ENCODE data around the gene MGAT3.
"Not testable (repeated sequence)": the region's sequence is repeated elsewhere in the genome, so short reads cannot be mapped to it uniquely, and the experiment has no call there.

Gene MGAT3

DNA sequence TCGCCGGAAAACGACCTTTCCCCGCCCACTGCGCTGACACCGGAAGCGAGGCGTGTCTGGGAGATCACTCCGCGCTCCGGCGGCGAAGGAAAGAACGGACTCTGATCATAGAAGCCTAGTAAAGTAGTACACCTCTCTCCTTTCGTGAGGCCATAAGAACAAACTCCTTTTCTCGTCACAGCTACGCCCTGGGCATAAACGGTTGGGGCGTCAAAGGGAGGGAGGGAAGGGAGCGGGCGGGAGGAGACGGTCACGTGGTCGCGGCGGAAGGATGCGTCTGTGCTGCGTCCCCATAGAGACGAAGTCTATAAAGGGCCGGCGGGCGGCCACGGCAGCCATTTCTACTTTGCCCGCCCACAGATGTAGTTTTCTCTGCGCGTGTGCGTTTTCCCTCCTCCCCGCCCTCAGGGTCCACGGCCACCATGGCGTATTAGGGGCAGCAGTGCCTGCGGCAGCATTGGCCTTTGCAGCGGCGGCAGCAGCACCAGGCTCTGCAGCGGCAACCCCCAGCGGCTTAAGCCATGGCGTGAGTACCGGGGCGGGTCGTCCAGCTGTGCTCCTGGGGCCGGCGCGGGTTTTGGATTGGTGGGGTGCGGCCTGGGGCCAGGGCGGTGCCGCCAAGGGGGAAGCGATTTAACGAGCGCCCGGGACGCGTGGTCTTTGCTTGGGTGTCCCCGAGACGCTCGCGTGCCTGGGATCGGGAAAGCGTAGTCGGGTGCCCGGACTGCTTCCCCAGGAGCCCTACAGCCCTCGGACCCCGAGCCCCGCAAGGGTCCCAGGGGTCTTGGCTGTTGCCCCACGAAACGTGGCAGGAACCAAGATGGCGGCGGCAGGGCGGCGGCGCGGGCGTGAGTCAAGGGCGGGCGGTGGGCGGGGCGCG, 63.7 kb downstream of the MGAT3 start, which contains the start of gene ATF4 (continued):
- TF ChIP-seq ZNF311 (tag by site-specific recombination; IDR thresholded peaks at IDR 0.05; ENCODE audit: borderline replicate concordance), result no peak
- 0 out of 2 replicates have a peak, but pooled peaks have one; percentile 13 for TF ChIP-seq ZNF214 (tag by site-specific recombination; IDR thresholded peaks at IDR 0.05; ENCODE audit: borderline replicate concordance)
- TF ChIP-seq ZNF530 (tag by site-specific recombination; IDR thresholded peaks at IDR 0.05; ENCODE audit: low read depth), result no peak
- TF ChIP-seq, protein P1, sequence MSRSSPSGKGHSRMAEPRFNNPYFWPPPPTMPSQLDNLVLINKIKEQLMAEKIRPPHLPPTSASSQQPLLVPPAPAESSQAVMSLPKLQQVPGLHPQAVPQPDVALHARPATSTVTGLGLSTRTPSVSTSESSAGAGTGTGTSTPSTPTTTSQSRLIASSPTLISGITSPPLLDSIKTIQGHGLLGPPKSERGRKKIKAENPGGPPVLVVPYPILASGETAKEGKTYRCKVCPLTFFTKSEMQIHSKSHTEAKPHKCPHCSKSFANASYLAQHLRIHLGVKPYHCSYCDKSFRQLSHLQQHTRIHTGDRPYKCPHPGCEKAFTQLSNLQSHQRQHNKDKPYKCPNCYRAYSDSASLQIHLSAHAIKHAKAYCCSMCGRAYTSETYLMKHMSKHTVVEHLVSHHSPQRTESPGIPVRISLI (tag by site-specific recombination; IDR thresholded peaks at IDR 0.05), result peak; percentile 89
- TF ChIP-seq ZNF138 (tag by site-specific recombination; IDR thresholded peaks at IDR 0.05; ENCODE audit: borderline replicate concordance), result peak; percentile 71
- no peak; the same call in 1 of the 2 replicates for TF ChIP-seq ZNF341 (tag by site-specific recombination; IDR thresholded peaks at IDR 0.05; ENCODE audit: low read depth)
- TF ChIP-seq, protein P2, sequence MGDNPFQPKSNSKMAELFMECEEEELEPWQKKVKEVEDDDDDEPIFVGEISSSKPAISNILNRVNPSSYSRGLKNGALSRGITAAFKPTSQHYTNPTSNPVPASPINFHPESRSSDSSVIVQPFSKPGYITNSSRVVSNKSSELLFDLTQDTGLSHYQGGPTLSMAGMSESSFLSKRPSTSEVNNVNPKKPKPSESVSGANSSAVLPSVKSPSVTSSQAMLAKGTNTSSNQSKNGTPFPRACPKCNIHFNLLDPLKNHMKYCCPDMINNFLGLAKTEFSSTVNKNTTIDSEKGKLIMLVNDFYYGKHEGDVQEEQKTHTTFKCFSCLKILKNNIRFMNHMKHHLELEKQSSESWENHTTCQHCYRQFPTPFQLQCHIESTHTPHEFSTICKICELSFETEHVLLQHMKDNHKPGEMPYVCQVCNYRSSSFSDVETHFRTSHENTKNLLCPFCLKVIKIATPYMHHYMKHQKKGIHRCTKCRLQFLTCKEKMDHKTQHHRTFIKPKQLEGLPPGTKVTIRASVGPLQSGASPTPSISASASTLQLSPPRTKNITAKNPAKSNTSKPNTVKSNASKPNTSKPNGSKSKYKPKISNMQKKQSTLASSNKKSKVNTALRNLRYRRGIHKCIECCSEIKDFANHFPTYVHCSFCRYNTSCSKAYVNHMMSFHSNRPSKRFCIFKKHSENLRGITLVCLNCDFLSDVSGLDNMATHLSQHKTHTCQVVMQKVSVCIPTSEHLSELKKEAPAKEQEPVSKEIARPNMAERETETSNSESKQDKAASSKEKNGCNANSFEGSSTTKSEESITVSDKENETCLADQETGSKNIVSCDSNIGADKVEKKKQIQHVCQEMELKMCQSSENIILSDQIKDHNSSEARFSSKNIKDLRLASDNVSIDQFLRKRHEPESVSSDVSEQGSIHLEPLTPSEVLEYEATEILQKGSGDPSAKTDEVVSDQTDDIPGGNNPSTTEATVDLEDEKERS (tag by site-specific recombination; IDR thresholded peaks at IDR 0.05), result peak; percentile 89; the same call in 1 of the 2 replicates
- TF ChIP-seq ZNF112 (tag by site-specific recombination; IDR thresholded peaks at IDR 0.05), result no peak
- 0 out of 2 replicates have a peak, but pooled peaks have one; percentile 60 for TF ChIP-seq ZNF169 (tag by site-specific recombination; IDR thresholded peaks at IDR 0.05)
- TF ChIP-seq ZNF747 (tag by site-specific recombination; IDR thresholded peaks at IDR 0.05), result no peak
- TF ChIP-seq GFI1B (tag by site-specific recombination; IDR thresholded peaks at IDR 0.05), result no peak

- CTCF ChIA-PET, result interaction anchor here (0.7 to 2.2 kb wide), 6 partner anchors 10 to 686 kb away, joined by 3 to 11 read pairs (median 6); partner anchors contain the start of gene MIEF1
- Histone ChIP-seq H3K27ac (ENCODE audit: extremely low read depth, low read depth, low read length) (peak overlapping the region; percentile 95), H3K4me3 (ENCODE audit: low read depth, low read length) (peak overlapping the region; percentile 95), H3K36me3 (ENCODE audit: control insufficient read depth in 2 of 2, insufficient read depth in 1 of 2, low read length in 2 of 2) (peaks cover 5 to 61% of the 10 kb centered on the region in 2 experiments; a peak in 2 of 3 replicates)
- POLR2A ChIA-PET, result interaction anchor here (0.6 to 3.5 kb wide), 10 partner anchors 9 to 656 kb away, joined by 3 to 117 read pairs (median 14); partner anchors contain the start of genes MIEF1, RPL3, RPS19BP1 and TNRC6B
- TF ChIP-seq SP3 (tag by site-specific recombination; IDR thresholded peaks at IDR 0.05) (0 out of 2 replicates have a peak, but pooled peaks have one; percentile 12), KLF9 (tag by site-specific recombination; IDR thresholded peaks at IDR 0.05; ENCODE audit: low read depth) (peak; percentile 57; the same call in 1 of the 2 replicates), ZBTB8A (tag by site-specific recombination; IDR thresholded peaks at IDR 0.05) (0 out of 2 replicates have a peak, but pooled peaks have one; percentile 7), ZNF341 (tag by site-specific recombination; IDR thresholded peaks at IDR 0.05; ENCODE audit: low read depth) (peak; percentile 55), SP2 (tag by site-specific recombination; IDR thresholded peaks at IDR 0.05) (peak; percentile 65; the same call in 1 of the 2 replicates)
- H3K9me3 ChIP-seq (ENCODE audit: control insufficient read depth, insufficient read depth, low read depth, low read length); H3K4me1 ChIP-seq (ENCODE audit: control insufficient read depth, insufficient read depth, low read length): not testable (repeated sequence)
Measured at GRCh38 chr22:39521106-39521885, 64.5 kb downstream of the MGAT3 start.

DNA sequence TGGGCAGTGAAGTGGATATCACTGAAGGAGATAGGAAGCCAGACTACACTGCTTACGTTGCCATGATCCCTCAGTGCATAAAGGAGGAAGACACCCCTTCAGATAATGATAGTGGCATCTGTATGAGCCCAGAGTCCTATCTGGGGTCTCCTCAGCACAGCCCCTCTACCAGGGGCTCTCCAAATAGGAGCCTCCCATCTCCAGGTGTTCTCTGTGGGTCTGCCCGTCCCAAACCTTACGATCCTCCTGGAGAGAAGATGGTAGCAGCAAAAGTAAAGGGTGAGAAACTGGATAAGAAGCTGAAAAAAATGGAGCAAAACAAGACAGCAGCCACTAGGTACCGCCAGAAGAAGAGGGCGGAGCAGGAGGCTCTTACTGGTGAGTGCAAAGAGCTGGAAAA, 65.3 kb downstream of the MGAT3 start:
- Histone ChIP-seq H3K36me3 (ENCODE audit: control insufficient read depth in 2 of 2, insufficient read depth in 1 of 2, low read length in 2 of 2) (peaks cover 0 to 59% of the 10 kb centered on the region in 2 experiments; a peak in 2 of 3 replicates), H3K4me3 (ENCODE audit: low read depth, low read length) (peak overlapping the region; percentile 95), H3K27ac (ENCODE audit: extremely low read depth, low read depth, low read length) (peak overlapping the region; percentile 95)
- H3K4me1 ChIP-seq (ENCODE audit: control insufficient read depth, insufficient read depth, low read length); H3K9me3 ChIP-seq (ENCODE audit: control insufficient read depth, insufficient read depth, low read depth, low read length): not testable (repeated sequence)
- ChIA-PET POLR2A (interaction anchor here (0.9 to 6.1 kb wide), 10 partner anchors 10 to 522 kb away, joined by 3 to 85 read pairs (median 8); partner anchors contain the start of genes MIEF1, RPL3 and RPS19BP1), CTCF (interaction anchor here (0.6 to 13.7 kb wide), 7 partner anchors 8 to 685 kb away, joined by 3 to 380 read pairs (median 6); no protein-coding TSS in a partner anchor)
